GM19463 (cell line): ENCODE data around the gene SESN1.
"Not testable (repeated sequence)": the region's sequence is repeated elsewhere in the genome, so short reads cannot be mapped to it uniquely, and the experiment has no call there.

ENCODE experiments used
- ATAC-seq: cut with Tn5 transposase; IDR thresholded peaks from one replicate; pipeline ENCODE4 v1.9.1; 2021; ENCODE audit warnings: mild to moderate bottlenecking, moderate library complexity; ENCODE audit not compliant: unreplicated experiment

Gene SESN1

DNA sequence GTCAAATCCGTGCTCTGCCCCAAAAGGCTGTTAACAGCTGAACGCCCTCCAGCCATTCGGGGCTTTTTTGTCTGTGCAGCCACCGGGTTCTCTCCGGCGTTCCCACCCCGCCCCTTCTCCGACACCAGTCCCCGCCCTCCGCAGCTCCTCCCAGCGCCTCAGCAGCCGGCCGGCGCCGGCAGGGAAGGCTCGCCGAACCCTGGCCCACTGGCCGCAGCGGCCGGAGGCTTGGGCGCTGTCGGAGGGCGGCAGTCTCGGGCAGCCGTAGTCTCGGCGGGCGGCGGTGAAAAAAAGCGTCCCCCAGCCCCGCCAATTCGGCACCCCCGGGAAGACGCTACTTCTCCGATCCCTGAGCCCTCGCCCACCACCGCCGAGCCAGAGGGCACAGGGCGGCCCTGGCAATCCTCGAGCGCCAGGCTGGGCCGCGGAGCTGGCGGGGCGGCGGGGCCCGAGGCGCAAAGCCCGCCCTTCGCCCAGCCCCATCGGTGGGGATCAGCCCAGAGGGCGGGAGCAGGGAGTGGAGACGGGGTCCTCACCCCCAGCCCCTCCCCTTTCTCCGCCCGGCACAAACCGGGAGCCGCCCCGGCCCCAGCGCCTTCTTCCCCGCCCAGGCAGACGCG, at the start of gene SESN1:
Gene SESN1, minus strand, starts transcription at position 431 of the 620 bp plus-strand sequence. CDS start 773 bp downstream, outside the sequence.
- ATAC-seq = peak; percentile 70

DNA sequence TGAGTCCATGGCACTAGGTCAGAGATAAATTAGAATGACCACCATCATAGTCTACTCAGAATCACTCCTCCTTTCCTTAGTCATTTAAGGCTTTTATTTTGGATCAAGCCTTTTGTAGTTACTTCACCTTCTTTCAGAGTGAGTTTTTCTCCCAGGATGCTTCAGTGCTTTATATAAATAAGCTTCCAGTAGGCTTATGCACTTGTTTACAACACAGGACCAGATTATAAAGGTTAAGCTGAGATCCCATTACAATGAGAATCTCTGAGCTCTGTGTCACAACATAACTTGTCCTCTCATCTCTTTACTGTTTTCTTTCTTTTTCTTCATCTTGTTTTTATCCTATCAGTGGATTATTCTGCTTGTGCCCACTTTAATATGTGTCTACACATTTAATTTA, 48.5 kb upstream of the SESN1 start:
- no peak for ATAC-seq

DNA sequence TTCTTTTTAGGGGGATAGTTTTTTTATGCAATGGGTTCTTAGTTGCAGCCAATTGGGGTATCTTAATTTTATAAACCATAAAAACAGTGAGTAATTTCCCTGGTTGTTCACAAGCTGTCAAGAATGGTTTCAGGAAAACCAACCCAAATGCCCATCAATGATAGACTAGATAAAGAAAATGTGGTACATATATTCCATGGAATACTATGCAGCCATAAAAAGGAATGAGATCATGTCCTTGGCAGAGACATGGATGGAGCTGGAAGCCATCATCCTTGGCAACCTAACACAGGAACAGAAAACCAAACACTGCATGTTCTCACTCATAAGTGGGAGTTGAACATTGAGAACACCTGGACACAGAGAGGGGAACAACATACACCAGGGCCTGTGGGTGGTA, 47.4 kb upstream of the SESN1 start:
- not testable (repeated sequence) for ATAC-seq

DNA sequence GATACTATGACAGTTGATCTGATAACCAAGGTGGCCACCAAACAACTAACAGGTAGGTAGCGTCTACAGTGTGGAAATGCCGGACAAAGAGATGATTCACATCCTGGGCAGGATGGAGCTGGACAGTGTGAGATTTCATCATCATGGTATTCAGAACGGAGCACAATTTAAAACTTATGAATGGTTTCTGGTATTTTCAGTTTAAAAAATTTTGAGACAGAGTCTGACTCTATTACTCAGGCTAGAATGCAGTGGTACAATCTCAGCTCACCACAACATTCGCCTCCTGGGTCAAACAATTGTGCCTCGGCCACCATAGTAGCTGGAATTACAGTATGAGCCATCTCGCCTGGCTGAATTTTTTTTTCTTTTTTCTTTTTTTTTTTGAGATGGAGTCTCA, 44.5 kb upstream of the SESN1 start:
- ATAC-seq = no peak

DNA sequence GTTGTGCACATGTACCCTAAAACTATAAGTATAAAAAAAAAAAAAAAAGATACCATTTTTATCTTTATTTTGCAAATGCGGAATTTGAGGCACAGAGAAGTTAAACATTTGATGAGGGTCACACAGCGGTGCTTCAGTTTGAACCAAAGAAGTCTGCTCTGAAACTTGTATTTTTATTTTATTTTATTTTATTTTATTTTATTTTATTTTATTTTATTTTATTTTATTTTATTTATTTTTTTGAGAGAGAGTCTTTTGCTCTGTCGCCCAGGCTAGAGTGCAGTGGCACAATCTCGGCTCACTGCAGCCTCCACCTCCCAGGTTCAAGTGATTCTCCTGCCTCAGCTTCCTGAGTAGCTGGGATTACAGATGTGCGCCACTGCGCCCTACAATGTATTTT, 41.9 kb upstream of the SESN1 start:
- not testable (repeated sequence) for ATAC-seq

DNA sequence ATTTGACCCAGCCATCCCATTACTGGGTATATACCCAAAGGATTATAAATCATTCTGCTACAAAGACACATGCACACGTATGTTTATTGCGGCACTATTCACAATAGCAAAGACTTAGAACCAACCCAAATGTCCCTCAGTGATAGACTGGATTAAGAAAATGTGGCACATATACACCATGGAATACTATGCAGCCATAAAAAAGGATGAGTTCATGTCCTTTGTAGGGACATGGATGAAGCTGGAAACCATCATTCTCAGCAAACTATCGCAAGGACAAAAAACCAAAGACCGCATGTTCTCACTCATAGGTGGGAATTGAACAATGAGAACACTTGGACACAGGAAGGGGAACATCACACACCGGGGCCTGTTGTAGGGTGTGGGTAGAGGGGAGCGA, 41.4 kb upstream of the SESN1 start:
- ATAC-seq = not testable (repeated sequence)

DNA sequence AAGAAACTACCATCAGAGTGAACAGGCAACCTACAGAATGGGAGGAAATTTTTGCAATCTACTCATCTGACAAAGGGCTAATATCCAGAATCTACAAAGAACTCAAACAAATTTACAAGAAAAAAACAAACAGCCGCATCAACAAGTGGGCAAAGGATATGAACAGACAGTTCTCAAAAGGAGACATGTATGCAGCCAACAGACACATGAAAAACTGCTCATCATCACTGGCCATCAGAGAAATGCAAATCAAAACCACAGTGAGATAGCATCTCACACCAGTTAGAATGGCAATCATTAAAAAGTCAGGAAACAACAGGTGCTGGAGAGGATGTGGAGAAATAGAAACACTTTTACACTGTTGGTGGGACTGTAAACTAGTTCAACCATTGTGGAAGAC, 41.0 kb upstream of the SESN1 start:
- ATAC-seq = not testable (repeated sequence)

DNA sequence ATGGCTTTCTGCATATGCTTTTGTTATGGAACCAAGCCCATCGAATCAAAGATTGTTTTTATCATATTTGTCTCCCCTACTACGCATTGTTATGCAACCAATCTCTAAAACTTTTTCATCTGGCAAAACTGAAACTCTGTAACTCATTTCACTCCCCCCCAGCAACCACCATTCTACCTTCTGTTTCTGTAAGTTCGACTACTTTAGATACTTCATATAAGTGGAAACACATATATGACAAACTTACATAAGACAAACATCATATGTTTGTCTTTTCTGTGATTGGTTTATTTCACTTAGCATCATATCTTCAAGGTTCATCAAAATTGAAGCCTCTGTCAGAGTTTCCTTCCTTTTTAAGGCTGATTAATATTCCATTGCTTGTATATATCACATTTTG, 35.4 kb upstream of the SESN1 start:
- ATAC-seq = no peak

DNA sequence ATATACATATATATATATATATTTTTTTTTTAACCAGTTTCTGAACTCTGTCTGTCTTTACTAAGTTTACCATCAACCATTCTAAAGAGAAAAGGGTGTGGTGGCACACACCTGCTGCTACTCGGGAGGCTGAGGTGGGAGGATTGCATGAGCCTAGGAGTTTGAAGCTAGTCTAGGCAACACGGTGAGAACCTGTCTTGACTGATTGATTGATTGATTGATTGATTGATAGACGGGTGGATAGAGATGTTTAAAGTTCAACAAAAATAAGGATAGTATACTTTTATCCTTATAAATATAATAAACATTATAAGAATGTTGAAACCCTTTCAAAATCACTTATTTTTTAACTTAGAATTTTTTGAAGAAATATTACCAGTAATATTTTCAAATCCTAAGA, 30.9 kb upstream of the SESN1 start:
- no peak for ATAC-seq

DNA sequence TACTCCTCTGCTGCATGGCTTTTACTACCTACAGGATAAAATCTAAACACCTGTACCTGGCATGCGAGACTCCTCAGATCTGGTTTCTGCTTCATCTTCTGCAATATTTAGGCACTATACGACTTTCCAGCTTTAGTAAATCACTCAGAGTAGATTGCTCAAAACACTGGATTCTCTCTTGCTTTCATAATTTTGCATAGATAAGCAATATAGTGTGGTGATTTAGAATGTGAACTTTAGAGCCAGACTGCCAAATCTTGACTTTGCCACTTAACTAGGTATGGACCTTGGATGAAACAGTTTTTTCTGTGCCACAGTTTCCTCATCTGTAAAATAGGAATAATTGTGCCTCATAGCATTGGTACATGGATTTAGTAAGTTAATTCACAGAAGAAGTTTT, 29.6 kb upstream of the SESN1 start:
- no peak for ATAC-seq

DNA sequence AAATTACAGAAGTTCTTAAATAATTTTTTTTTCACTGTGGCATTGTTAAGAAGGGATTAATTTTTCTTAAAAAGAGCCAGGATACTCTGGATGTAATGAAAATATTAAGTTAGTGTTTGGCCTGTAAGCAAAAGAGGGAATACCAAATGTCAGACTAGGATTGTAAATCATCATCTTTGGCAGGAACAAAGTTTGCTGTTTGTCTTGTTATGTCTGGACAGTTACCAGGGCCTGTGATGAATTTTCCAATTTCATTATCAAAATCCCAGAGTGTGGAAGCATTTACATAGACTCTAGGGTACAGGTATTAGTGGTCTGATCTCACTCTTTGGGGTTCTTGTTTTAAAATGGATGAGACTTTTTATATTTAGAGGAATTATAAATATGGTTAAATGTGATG, 26.8 kb upstream of the SESN1 start:
- ATAC-seq = no peak

DNA sequence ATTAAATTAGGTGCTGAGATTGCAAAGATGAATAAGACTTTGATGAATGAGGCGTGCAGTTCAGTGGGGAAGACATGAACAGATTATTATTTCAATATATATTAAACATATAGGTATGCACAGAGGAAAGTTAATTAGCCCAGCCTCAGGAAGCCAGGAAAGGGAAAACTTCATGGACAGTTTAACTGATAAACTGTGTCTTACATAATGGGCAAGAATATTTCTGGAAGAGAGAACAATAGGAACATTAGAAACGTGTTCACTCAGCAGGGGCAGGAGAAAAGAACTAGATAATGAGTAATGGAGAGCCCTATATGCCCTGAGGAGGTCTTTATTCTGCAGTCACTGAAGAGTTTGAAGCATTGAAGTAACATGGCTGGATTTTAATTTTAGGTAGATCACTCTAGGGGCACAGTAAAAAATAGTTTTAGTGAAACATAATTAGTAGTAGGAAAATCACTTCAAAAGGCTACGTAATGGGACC, 24.3 kb upstream of the SESN1 start:
- no peak for ATAC-seq

DNA sequence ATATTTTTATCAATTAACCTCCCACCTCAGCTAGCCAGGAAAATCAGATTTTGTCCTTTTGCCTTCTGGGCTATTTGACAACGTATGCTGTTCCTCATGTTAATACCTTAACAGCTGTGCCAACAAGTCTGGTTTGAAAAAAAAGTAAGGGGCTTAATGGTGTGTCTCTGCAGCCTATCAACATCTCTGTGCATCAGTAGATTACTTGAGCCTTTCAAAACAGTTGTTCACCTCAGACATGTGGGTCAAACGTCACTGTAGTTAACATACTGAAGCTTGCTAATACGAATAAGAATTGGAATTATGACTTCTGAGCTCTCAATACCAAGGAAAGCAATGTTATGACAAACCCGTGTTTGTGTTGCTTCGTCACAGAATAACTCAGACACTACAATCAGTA, 23.7 kb upstream of the SESN1 start:
- ATAC-seq = no peak

DNA sequence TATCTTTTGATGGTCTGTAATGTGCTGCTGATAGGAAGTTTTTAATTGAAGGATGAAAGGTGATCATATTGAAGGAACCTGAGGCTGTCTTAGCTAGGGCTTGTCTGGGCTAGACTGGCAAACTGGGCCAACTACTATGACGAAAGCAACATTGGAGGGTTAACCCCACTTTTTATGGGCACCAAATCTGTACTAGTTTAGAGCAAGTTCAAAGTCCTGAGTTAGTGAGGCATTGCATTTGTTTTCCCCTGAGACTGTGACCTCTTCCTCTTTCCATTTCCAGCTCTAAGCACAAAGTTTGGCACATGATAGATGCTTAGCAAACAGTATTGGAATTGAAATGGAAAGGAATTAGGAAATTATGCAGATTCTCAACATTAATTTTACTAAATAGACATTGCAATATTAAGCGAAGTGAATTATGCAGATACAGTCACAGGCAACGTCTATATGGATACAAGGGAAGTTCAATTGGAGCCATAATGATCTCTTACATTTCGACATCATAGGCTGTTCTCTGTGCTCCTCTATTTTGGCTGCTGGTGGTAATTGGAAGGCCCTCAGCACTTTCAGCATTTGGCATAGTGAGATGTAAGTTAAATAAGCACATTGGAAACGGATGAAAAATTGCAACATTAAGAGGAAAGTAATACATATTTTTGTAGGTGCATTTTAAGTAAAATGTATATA, 22.8 kb upstream of the SESN1 start:
- ATAC-seq = peak; percentile 83

DNA sequence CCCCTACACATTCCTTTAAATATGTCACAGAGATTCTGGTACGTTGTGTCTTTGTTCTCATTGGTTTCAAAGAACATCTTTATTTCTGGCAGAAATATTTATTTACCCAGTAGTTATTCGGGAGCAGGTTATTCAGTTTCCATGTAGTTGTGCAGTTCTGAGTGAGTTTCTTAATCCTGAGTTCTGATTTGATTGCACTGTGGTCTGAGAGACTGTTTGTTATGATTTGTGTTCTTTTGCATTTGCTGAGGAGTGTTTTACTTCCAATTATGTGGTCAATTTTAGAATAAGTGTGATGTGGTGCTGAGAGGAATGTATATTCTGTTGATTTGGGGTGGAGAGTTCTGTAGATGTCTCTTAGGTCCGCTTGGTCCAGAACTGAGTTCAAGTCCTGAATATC, 18.0 kb upstream of the SESN1 start:
- ATAC-seq = not testable (repeated sequence)

DNA sequence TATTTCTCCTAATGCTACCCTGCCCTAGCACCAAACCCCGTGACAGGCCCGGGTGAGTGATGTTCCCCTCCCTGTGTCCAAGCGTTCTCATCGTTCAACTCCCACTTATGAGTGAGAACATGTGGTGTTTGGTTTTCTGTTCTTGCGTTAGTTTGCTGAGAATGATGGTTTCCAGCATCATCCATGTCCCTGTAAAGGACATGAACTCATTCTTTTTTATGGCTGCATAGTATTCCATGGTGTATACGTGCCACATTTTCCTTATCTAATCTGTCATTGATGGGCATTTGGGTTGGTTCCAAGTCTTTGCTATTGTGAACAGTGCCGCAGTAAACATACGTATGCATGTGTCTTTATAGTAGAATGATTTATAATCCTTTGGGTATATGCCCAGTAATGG, 15.0 kb upstream of the SESN1 start:
- not testable (repeated sequence) for ATAC-seq

DNA sequence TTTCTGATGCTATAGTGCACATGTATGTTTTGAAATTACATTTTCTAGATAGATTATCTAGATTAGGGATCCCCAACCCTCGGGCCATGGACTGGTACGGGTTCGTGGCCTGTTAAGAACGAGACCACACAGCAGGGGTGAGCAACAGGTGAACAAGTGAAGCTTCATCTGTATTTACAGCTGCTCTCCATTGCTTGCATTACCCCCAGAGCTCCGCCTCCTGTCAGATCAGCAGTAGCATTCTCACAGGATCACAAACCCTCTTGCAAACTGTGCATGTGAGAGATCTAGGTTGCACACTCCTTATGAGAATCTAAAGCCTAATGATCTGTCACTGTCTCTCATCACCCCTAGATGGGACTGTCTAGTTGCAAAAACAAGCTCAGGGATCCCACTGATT, 11.0 kb upstream of the SESN1 start:
- no peak for ATAC-seq

DNA sequence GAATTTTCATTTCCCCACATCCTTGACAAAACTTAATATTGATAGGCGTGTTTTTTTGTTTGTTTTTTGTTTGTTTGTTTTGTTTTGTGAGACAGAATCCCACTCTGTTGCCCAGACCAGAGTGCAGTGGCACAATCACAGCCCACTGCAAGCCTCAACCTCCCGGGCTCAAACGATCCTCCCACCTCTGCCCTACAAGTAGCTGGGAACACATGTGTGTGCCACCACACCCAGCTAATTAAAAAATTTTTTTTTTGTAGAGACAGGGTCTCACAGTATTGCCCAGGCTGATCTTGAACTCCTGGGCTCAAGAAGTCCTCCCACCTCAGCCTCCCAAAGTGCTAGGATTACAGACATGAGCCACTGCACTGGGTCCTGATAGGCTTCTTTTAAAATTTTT, 9.9 kb upstream of the SESN1 start:
- no peak for ATAC-seq

DNA sequence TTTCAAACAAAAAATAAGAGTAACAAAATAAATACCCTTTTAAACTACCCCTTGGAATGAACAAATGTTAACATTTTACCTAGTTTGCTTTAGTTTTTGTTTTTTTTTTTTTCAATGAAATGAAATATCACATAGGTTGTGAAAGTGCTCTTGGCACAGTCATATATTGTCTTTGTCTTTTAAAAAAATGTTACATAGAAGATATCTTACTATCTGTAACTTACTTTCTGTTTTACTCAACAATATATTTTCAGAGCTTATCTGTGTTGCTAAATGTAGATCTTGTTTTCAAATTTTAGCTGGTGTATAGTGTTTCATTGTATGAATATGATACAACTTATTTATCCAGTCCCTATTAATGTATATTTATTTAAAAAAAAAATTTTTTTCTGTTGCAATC, 9.3 kb upstream of the SESN1 start:
- no peak for ATAC-seq

DNA sequence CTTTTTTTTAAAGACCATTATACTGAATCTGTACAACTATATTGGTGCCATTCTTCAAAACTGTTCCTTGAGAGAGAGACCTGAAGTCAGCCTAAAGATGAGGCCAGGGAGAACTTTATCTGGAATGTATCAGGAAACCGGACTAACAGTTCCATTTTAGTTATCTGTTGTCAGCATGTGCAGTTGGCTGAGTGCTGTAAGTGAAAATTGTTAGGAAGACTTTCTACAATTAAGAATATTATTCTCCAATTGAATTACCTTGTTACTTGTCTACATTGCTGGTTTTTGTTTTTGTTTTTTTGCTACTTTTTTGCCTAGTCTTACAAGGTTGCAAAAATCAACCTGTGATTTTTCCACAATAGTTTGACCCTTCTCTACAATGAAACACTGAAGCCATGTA, 8.1 kb upstream of the SESN1 start:
- no peak for ATAC-seq

DNA sequence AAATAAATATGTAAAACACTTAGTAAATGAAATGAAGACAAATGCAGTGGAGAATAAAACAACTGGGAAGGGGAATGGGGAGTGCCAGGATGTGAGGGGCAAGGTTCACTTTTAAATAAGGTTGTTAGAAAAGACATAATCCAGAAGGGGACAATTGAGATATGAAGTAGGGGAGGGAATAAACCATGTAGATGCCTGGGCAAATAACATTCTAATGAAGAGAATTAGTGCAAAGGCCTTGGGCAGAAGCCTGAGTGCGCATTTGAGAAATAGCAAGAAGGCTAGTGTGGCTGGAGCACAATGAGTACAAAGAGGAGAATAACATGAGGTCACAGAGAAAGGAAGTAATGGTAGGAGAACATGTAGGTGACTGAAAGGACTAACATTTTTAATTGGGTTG, 3.0 kb upstream of the SESN1 start:
- ATAC-seq = no peak

DNA sequence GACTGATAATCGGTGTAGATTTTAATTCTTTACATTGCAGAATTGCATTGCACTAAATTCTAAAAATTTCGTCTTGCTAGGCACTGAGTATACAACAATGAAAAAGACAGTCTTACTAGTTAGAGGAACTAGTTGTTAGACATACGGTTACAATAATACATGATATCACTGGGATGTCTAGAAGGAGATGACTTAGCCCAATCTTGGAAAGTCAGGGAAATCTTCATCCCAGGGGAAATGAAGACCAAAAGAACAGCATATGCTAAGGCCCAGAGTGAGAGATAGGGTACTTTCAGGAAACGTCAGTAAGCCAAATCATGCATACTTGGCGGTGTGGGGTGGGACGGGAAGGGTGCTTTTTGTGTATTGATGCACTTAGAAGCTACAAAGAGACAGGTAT, 1.6 kb upstream of the SESN1 start:
- no peak for ATAC-seq

DNA sequence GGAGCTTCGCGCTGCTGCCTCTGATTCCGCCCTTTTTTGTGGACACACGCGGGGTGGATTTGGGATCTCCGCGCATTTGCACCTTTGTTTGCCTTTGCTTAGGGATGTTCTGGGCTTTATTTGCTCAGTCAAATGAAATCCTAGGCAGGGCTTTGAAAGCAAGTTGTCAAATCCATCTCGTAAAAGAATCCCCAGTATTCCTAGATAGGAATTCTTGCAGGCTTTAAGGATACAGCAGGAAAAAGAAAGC, 1.1 kb upstream of the SESN1 start:
- no peak for ATAC-seq
